Putamen (tissue), 1 donor: ENCODE results near the gene NKAPL.
"Not testable (repeated sequence)": the region's sequence is repeated elsewhere in the genome, so short reads cannot be mapped to it uniquely, and the experiment has no call there.

Experiments
- DNase-seq: peaks from one replicate; pipeline ENCODE4 v3.0.0-alpha.2; 2016; ENCODE audit warnings: low spot score

The NKAPL gene

DNA sequence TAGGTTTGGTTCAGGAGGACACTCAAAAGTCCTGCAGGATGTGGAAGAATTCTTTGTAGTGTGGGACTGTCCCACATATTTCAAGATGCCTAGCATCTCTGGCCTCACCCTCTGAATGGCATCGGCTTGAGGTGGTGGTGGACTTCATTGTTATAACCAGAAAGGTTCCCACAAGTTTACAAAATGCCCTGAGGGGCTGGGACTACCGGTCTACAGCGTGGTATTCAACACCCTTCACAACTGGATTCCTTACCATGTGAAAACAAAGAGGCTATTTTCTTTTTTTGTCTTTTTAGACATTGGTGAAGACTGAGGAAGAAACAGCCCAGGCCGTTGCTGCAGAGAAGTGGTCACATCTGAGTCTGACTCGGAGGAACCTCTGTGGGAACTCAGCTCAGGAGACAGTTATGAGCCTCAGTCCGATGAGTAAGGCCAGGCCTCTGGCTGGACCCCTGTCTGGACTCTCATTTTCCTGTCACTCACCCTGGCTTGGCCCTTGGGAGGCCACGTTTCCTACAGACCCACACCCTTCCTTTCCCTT, 37.5 kb downstream of the NKAPL start:
- no peak for DNase-seq

GRCh38 chr6:28303570-28303969, 44.5 kb downstream of the NKAPL start:
- no peak for DNase-seq

DNA sequence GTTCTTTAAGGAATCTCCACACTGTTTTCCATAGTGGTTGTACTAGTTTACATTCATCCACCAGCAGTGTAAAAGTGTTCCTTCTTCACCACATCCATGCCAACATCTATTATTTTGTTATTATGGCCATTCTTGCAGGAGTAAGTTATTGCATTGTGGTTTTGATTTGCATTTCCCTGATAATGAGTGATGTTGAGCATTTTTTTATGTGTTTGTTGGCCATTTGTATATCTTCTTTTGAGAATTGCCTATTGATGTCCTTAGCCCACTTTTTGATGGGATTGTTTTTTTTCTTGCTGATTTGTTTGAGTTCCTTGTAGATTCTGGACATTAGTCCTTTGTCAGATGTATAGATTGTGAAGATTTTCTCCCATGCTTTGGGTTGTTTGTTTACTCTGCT, 47.3 kb downstream of the NKAPL start:
- not testable (repeated sequence) for DNase-seq
